SK-N-SH (cell line): ENCODE measurements around the gene CACNA2D3. TPM values are rescaled to one million over a fixed set of nuclear protein-coding genes. Genes with fewer than 3 reads are reported as not detected.

Experiments
- CTCF ChIA-PET: fragments of 300-600, 350-600 bp; formaldehyde crosslinking; extraction: SDS; loops from one replicate; lab custom pipeline; 2021; lab: Yijun Ruan, JAX
- POLR2A ChIA-PET: fragments of 350-600 bp; sonication (Branson Sonifier 250); formaldehyde crosslinking; extraction: SDS; loops from one replicate; lab custom pipeline; 2020; ENCODE audit warnings: antibody characterized with exemption, inconsistent platforms; lab: Yijun Ruan, JAX
- DNase-seq: peaks from one replicate; pipeline ENCODE4 v3.0.0; 2012
- H2AFZ ChIP-seq: fragments of 200-600 bp; sonication (generic); 2 replicates; pipeline ENCODE4 v1.8.1; 2016; ENCODE audit warnings: antibody characterized with exemption, mild to moderate bottlenecking, low read depth
- H3F3A ChIP-seq: fragments of 200-600 bp; sonication (generic); replicated peaks from 2 replicates; pipeline ENCODE3; 2016; ENCODE audit warnings: antibody characterized with exemption, mild to moderate bottlenecking; ENCODE audit not compliant: insufficient read depth
- H3K27ac ChIP-seq, 2 experiments: fragments of 200-500 bp in 1 of 2; fragments of 200-600 bp in 1 of 2; sonication (Bioruptor generic) in 1 of 2; sonication (generic), shearing (Covaris generic) in 1 of 2; 2 replicates each; pipeline versions ENCODE4 v1.5.1 to v1.6.1; 2014 to 2016; ENCODE audit warnings: low read depth in 2 of 2, inconsistent platforms in 1 of 2, low read length in 1 of 2, mild to moderate bottlenecking in 1 of 2, mixed read lengths in 1 of 2
- H3K27me3 ChIP-seq: fragments of 200-600 bp; sonication (generic), shearing (Covaris generic); 2 replicates; pipeline ENCODE4 v1.6.1; 2016; ENCODE audit warnings: mixed run types; ENCODE audit not compliant: insufficient read depth
- H3K36me3 ChIP-seq, 2 experiments: fragments of 200-500 bp in 1 of 2; fragments of 200-600 bp in 1 of 2; sonication (Bioruptor generic) in 1 of 2; sonication (generic) in 1 of 2; replicated peaks in 1 of 2; 2 replicates each; pipeline versions ENCODE3 to v1.5.1; 2014 to 2016; ENCODE audit warnings: low read length in 1 of 2, mild to moderate bottlenecking in 1 of 2; ENCODE audit not compliant: insufficient read depth in 2 of 2, control insufficient read depth in 1 of 2
- H3K4me1 ChIP-seq, 2 experiments: fragments of 200-500 bp in 1 of 2; fragments of 200-600 bp in 1 of 2; sonication (Bioruptor generic) in 1 of 2; sonication (generic), shearing (Covaris generic) in 1 of 2; 2 replicates each; pipeline versions ENCODE4 v1.5.1 to v1.6.1; 2014 to 2016; ENCODE audit warnings: low read depth in 1 of 2, low read length in 1 of 2, mixed run types in 1 of 2; ENCODE audit not compliant: insufficient read depth in 2 of 2, control insufficient read depth in 1 of 2
- H3K4me2 ChIP-seq: fragments of 200-600 bp; sonication (generic), shearing (Covaris generic); 2 replicates; pipeline ENCODE4 v1.6.1; 2017; ENCODE audit warnings: mixed run types
- H3K4me3 ChIP-seq, 2 experiments: fragments of 200-500 bp in 1 of 2; fragments of 200-600 bp in 1 of 2; sonication (Bioruptor generic) in 1 of 2; sonication (generic), shearing (Covaris generic) in 1 of 2; 2 replicates each; pipeline versions ENCODE4 v1.5.1 to v1.8.1; 2014 to 2016; ENCODE audit warnings: low read depth in 2 of 2, inconsistent platforms in 1 of 2, low read length in 1 of 2, mild to moderate bottlenecking in 1 of 2, mixed read lengths in 1 of 2, moderate library complexity in 1 of 2
- H3K79me2 ChIP-seq: fragments of 200-600 bp; sonication (generic); 2 replicates; pipeline ENCODE4 v1.8.1; 2017; ENCODE audit warnings: mild to moderate bottlenecking; ENCODE audit not compliant: insufficient read depth
- H3K9ac ChIP-seq: fragments of 200-600 bp; sonication (generic); 2 replicates; pipeline ENCODE4 v1.6.1; 2017; ENCODE audit warnings: mixed run types
- H3K9me2 ChIP-seq: fragments of 200-600 bp; sonication (generic); 2 replicates; pipeline ENCODE4 v1.6.1; 2017; ENCODE audit warnings: mixed run types
- H3K9me3 ChIP-seq: fragments of 200-600 bp; sonication (generic); 2 replicates; pipeline ENCODE4 v1.6.1; 2017; ENCODE audit warnings: mixed run types, mild to moderate bottlenecking, moderate library complexity
- H4K20me1 ChIP-seq: fragments of 200-600 bp; sonication (generic); 2 replicates; pipeline ENCODE4 v1.6.1; 2017; ENCODE audit warnings: mild to moderate bottlenecking, mixed run types; ENCODE audit not compliant: insufficient read depth
- CHD2 ChIP-seq: fragments of 150-350 bp; IDR thresholded peaks from 2 replicates; pipeline ENCODE4 v1.6.1; 2018; ENCODE audit warnings: low read length; ENCODE audit not compliant: partially characterized antibody
- ELF1 ChIP-seq: IDR thresholded peaks from 2 replicates; pipeline ENCODE4 v1.4.0; 2012
- FOSL2 ChIP-seq: IDR thresholded peaks from 2 replicates; pipeline ENCODE4 v1.4.0; 2012; ENCODE audit warnings: low read depth, mild to moderate bottlenecking, moderate library complexity, borderline replicate concordance
- FOXM1 ChIP-seq: IDR thresholded peaks from 2 replicates; pipeline ENCODE4 v1.4.0; 2012; ENCODE audit warnings: low read depth, mild to moderate bottlenecking
- GATA2 ChIP-seq: sonication (generic); formaldehyde crosslinking; IDR thresholded peaks from 2 replicates; pipeline ENCODE4 v1.5.0; 2020; ENCODE audit warnings: mild to moderate bottlenecking, missing genetic modification reagents
- JUND ChIP-seq: IDR thresholded peaks from 2 replicates; pipeline ENCODE4 v1.4.0; 2012
- MXI1 ChIP-seq: IDR thresholded peaks from 2 replicates; pipeline ENCODE4 v1.6.1; 2012; ENCODE audit warnings: mild to moderate bottlenecking, low read depth, low read length, improper control_type of control experiment
- NFIC ChIP-seq: IDR thresholded peaks from 2 replicates; pipeline ENCODE4 v1.4.0; 2012; ENCODE audit warnings: borderline replicate concordance
- POLR2AphosphoS5 ChIP-seq: IDR thresholded peaks from 2 replicates; pipeline ENCODE4 v1.6.1; 2012; ENCODE audit warnings: low read depth, low read length
- RAD21 ChIP-seq: IDR thresholded peaks from 2 replicates; pipeline ENCODE4 v1.6.1; 2012; ENCODE audit warnings: mild to moderate bottlenecking, low read length
- RXRA ChIP-seq: IDR thresholded peaks from 2 replicates; pipeline ENCODE4 v1.4.0; 2012; ENCODE audit warnings: low read depth, mild to moderate bottlenecking, borderline replicate concordance
- SMC3 ChIP-seq: IDR thresholded peaks from 2 replicates; pipeline ENCODE4 v1.6.1; 2012; ENCODE audit warnings: low read depth, low read length, improper control_type of control experiment
- TAF1 ChIP-seq: IDR thresholded peaks from 2 replicates; pipeline ENCODE4 v1.6.1; 2012; ENCODE audit warnings: low read depth, mild to moderate bottlenecking, low read length, moderate library complexity, borderline replicate concordance
- TCF12 ChIP-seq: IDR thresholded peaks from 2 replicates; pipeline ENCODE4 v1.4.0; 2012
- TEAD4 ChIP-seq: IDR thresholded peaks from 2 replicates; pipeline ENCODE4 v1.4.0; 2012; ENCODE audit warnings: mild to moderate bottlenecking, borderline replicate concordance; ENCODE audit not compliant: insufficient read depth
- YY1 ChIP-seq: IDR thresholded peaks from 2 replicates; pipeline ENCODE4 v1.4.0; 2012; ENCODE audit warnings: low read depth, mild to moderate bottlenecking
- WGBS: methylation state at CpG from one replicate; pipeline ENCODE4 v1.1.6; 2017; ENCODE audit warnings: low lambda C conversion rate; 5-methylcytosine and 5-hydroxymethylcytosine counted together
- polyA plus RNA-seq, 3 experiments: library from polyadenylated mRNA; depleted of rRNA; stranded (reverse); fragments of >200 nt; gene quantifications; 2 replicates each; pipeline ENCODE4 v1.2.3, GENCODE V29; 2012
- TF ChIP-seq, protein P1 (sequence below): fragments of 150-350 bp; IDR thresholded peaks from 2 replicates; pipeline ENCODE4 v1.6.1; 2016; ENCODE audit warnings: mild to moderate bottlenecking, low read depth, low read length
- TF ChIP-seq, protein P2 (sequence below): IDR thresholded peaks from 2 replicates; pipeline ENCODE4 v1.4.0; 2012; ENCODE audit warnings: low read depth, borderline replicate concordance
- TF ChIP-seq, protein P3 (sequence below): fragments of 200-600 bp; sonication (generic); IDR thresholded peaks from 2 replicates; pipeline ENCODE4 v1.6.1; 2017; ENCODE audit warnings: antibody characterized with exemption, mild to moderate bottlenecking, moderate library complexity

The CACNA2D3 gene
- polyA plus RNA-seq, 1 of the 3 experiments (the other 2 are of a cell fraction), result 0.15 TPM

DNA sequence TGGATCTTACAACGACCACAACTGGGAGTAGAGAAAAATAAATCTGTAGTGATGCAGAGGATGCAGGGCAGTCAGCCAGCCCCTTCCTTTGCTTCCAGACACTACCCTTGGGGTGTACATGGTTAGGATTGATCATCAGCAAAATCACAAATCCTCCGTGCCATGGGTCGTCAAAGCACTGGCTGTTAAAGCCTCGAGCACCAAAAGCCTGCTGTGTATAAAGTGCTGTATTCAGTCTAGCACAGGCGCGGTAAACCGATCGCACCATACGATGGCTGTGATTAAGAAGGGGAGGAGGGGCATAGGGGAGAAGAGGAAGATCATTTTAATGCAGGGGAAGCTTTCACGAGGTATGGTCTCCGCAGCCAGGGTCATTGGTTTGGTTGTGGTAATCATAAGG is 500.3 kb downstream of the CACNA2D3 start:
- H3K27me3 ChIP-seq, result no peaks in the 10 kb centered on the region
- no peak overlapping the region for H2AFZ ChIP-seq
- H3K27ac ChIP-seq, result no peak overlapping the region
- ChIA-PET POLR2A (no interaction called here), CTCF (no interaction called here)
- H3K4me2 ChIP-seq, result no peak overlapping the region
- no peaks in the 10 kb centered on the region for H3F3A ChIP-seq
- no peaks in the 10 kb centered on the region for H4K20me1 ChIP-seq
- no peak for TF ChIP-seq NFIC
- TF ChIP-seq TEAD4, result no peak
- no peak for TF ChIP-seq MXI1
- no peak for TF ChIP-seq ELF1
- TF ChIP-seq, protein P1, sequence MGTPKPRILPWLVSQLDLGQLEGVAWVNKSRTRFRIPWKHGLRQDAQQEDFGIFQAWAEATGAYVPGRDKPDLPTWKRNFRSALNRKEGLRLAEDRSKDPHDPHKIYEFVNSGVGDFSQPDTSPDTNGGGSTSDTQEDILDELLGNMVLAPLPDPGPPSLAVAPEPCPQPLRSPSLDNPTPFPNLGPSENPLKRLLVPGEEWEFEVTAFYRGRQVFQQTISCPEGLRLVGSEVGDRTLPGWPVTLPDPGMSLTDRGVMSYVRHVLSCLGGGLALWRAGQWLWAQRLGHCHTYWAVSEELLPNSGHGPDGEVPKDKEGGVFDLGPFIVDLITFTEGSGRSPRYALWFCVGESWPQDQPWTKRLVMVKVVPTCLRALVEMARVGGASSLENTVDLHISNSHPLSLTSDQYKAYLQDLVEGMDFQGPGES, result no peak
- no peak for TF ChIP-seq FOXM1
- TF ChIP-seq GATA2 (CRISPR knock-in tag), result no peak
- TF ChIP-seq SMC3, result no peak
- TF ChIP-seq RXRA, result no peak
- no peak for TF ChIP-seq JUND
- TF ChIP-seq YY1, result no peak
- peaks cover 0 to 25% of the 10 kb centered on the region in 2 experiments; a peak in 2 of 4 replicates for H3K4me1 ChIP-seq
- no peaks in the 10 kb centered on the region for H3K9me2 ChIP-seq
- H3K9me3 ChIP-seq, result no peaks in the 10 kb centered on the region
- H3K79me2 ChIP-seq, result no peaks in the 10 kb centered on the region
- DNase-seq, result no peak
- H3K36me3 ChIP-seq, result no peaks in the 10 kb centered on the region
- WGBS, result 54% methylated on average over 11 of the region's 11 CpGs
- H3K4me3 ChIP-seq, result no peak overlapping the region
- no peak overlapping the region for H3K9ac ChIP-seq

DNA sequence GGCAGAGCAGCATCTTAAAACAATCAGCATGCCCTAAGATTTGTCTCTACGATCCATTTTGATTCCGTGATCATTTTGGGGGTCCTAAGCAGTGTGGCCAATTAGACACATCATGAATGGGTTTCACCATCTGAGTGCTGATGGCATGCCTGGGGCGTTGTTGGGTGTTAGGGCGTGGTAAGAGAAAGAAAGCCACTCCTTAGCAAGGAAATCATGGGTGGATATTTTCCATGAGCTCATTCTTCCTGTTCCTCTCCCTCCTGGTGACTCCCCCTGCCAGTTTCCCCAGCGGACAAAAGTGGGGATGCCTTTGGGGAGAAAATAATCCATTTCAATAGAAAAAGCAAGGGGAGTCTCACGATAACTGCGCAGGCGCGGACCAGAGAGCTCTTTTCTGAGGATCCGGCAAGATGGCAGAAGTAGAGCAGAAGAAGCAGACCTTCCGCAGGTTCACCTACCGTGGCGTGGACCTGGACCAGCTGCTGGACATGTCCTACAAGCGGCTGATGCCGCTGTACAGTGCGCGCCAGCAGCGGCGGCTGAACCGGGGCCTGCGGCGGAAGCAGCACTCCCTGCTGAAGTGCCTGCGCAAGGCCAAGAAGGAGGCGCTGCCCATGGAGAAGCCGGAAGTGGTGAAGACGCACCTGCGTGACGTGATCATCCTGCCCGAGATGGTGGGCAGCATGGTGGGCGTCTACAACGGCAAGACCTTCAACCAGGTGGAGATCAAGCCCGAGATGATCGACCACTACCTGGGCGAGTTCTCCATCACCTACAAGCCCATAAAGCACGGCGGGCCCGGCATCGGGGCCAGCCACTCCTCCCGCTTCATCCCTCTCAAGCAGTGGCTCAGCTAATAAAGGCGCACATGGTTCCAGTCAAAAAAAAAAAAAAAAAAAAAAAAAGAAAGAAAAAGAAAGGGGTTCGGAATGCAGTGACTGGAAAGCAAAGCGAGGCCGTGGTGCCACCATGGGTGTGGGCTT is 503.7 kb downstream of the CACNA2D3 start:
- Histone ChIP-seq H3K36me3 (no peaks in the 10 kb centered on the region), H3K79me2 (no peaks in the 10 kb centered on the region), H3K27me3 (no peaks in the 10 kb centered on the region), H3K9me3 (no peaks in the 10 kb centered on the region), H3F3A (no peaks in the 10 kb centered on the region), H3K4me1 (peaks cover 0 to 9% of the 10 kb centered on the region in 2 experiments; a peak in 2 of 4 replicates), H3K27ac (no peak overlapping the region), H4K20me1 (no peaks in the 10 kb centered on the region), H2AFZ (no peak overlapping the region), H3K4me2 (no peak overlapping the region), H3K9me2 (no peaks in the 10 kb centered on the region), H3K9ac (no peak overlapping the region), H3K4me3 (no peak overlapping the region)
- ChIA-PET POLR2A (no interaction called here), CTCF (no interaction called here)
- DNase-seq, result no peak
- 71% methylated on average over 42 of the region's 43 CpGs for WGBS
- TF ChIP-seq RAD21 (no peak), TAF1 (no peak), FOXM1 (no peak), TCF12 (no peak), FOSL2 (no peak), CHD2 (no peak), TEAD4 (no peak), NFIC (no peak), POLR2AphosphoS5 (no peak)
- TF ChIP-seq, protein P2, sequence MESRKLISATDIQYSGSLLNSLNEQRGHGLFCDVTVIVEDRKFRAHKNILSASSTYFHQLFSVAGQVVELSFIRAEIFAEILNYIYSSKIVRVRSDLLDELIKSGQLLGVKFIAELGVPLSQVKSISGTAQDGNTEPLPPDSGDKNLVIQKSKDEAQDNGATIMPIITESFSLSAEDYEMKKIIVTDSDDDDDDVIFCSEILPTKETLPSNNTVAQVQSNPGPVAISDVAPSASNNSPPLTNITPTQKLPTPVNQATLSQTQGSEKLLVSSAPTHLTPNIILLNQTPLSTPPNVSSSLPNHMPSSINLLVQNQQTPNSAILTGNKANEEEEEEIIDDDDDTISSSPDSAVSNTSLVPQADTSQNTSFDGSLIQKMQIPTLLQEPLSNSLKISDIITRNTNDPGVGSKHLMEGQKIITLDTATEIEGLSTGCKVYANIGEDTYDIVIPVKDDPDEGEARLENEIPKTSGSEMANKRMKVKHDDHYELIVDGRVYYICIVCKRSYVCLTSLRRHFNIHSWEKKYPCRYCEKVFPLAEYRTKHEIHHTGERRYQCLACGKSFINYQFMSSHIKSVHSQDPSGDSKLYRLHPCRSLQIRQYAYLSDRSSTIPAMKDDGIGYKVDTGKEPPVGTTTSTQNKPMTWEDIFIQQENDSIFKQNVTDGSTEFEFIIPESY, result no peak
- TF ChIP-seq, protein P3, sequence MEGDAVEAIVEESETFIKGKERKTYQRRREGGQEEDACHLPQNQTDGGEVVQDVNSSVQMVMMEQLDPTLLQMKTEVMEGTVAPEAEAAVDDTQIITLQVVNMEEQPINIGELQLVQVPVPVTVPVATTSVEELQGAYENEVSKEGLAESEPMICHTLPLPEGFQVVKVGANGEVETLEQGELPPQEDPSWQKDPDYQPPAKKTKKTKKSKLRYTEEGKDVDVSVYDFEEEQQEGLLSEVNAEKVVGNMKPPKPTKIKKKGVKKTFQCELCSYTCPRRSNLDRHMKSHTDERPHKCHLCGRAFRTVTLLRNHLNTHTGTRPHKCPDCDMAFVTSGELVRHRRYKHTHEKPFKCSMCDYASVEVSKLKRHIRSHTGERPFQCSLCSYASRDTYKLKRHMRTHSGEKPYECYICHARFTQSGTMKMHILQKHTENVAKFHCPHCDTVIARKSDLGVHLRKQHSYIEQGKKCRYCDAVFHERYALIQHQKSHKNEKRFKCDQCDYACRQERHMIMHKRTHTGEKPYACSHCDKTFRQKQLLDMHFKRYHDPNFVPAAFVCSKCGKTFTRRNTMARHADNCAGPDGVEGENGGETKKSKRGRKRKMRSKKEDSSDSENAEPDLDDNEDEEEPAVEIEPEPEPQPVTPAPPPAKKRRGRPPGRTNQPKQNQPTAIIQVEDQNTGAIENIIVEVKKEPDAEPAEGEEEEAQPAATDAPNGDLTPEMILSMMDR, result no peak
